ENCODE data around the gene BEGAIN.

The BEGAIN gene

DNA sequence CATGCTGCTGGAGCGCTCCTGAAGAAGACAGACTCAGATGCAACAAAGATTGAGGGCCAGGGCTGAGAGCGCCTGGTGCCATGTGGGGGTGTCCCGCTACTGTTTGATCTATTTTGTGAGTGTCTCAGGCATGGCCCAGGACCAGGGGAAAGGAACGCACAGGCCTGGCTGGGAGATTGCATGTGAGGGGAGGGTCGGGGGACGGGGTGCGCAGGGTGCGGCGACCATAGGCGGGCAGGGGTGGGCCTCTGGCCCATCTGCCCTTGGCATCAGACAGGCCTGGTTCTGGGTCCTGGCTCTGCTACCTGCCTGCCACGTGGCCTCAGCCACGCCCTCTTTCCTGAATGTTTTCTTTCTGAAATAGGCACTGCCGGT, 47.5 kb downstream of the BEGAIN start:
- H3K4me3 ChIP-seq (ENCODE audit: low read depth, low read length) = no peak overlapping the region
- no peaks in the 10 kb centered on the region for H3K27me3 ChIP-seq (ENCODE audit: control insufficient read depth, insufficient read depth, low read length)
- H3K9me3 ChIP-seq (ENCODE audit: control insufficient read depth, insufficient read depth, low read length) = no peaks in the 10 kb centered on the region
- H3K36me3 ChIP-seq (ENCODE audit: control insufficient read depth, insufficient read depth, low read length) = no peaks in the 10 kb centered on the region
- no peaks in the 10 kb centered on the region for H3K4me1 ChIP-seq (ENCODE audit: control insufficient read depth, insufficient read depth, low read length)
- H3K9ac ChIP-seq (ENCODE audit: low read depth, low read length) = no peak overlapping the region

DNA sequence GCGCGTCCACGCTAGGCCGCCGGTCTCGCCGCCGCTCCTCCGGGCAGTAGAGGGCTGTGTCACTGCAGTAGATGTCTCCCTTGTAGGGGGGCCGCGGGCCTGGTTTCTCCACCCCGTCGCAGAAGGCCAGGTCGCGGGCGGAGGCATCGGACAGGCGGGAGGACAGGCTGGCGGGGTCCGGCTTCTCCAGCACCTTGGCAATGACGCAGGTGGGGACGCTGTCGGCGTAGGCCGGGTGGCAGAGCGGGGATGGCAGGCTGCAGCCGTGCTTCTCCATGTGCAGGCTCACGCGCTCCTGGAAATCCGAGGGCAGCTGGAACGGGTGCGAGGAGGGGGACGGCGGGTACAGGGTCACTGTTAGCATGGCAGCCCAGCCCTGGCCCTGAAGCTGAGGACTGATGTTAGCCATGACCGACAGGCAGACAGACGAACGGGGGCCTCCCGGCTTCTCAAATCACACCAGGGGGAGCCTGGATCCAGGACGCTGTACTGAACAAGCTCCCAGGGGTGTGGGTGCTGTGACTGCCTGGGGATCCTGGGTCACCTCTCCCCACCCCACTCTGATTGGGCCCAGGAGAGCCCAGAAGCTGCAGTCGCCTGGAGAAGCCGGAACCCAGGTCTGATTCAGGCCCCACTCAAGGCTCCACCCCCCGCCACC, 48.1 kb downstream of the BEGAIN start:
- H3K4me1 ChIP-seq (ENCODE audit: control insufficient read depth, insufficient read depth, low read length) = no peaks in the 10 kb centered on the region
- H3K27me3 ChIP-seq (ENCODE audit: control insufficient read depth, insufficient read depth, low read length) = no peaks in the 10 kb centered on the region
- H3K4me3 ChIP-seq (ENCODE audit: low read depth, low read length) = no peak overlapping the region
- H3K36me3 ChIP-seq (ENCODE audit: control insufficient read depth, insufficient read depth, low read length) = no peaks in the 10 kb centered on the region
- no peaks in the 10 kb centered on the region for H3K9me3 ChIP-seq (ENCODE audit: control insufficient read depth, insufficient read depth, low read length)
- no peak overlapping the region for H3K9ac ChIP-seq (ENCODE audit: low read depth, low read length)

DNA sequence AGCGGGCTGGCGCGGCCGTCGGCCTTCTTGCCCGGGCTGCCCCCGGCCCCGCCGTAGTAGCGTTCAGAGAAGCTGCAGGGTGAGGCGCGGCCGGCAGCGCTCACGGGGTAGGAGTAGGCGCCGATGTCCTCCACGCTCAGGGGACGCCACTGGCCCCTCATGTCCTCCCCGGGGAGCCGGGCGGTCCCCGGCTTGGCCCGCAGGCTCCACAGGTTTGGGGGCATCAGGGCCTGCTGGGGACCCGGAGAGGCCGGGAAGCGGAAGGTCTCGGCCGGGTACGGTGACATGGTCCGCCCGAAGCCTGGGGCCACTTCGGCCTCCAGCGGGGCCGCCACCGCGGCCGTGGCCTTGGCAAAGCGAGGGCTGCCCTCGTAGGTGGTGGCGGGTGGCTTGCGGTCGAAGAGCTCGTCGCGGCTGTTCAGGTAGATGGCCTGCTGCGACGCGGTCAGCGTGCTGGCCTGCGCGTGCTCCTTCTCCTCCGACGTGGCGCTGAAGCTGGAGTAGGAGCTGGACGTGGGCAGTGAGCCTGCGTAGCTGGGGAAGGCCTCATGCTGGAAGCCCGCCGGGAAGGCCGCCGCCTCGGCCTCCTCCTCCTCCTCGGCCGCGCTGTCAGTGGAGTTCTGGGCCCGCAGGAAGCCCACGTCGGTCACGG, 48.7 kb downstream of the BEGAIN start:
- no peaks in the 10 kb centered on the region for H3K4me1 ChIP-seq (ENCODE audit: control insufficient read depth, insufficient read depth, low read length)
- no peaks in the 10 kb centered on the region for H3K9me3 ChIP-seq (ENCODE audit: control insufficient read depth, insufficient read depth, low read length)
- H3K9ac ChIP-seq (ENCODE audit: low read depth, low read length) = no peak overlapping the region
- no peak overlapping the region for H3K4me3 ChIP-seq (ENCODE audit: low read depth, low read length)
- H3K27me3 ChIP-seq (ENCODE audit: control insufficient read depth, insufficient read depth, low read length) = no peaks in the 10 kb centered on the region
- no peaks in the 10 kb centered on the region for H3K36me3 ChIP-seq (ENCODE audit: control insufficient read depth, insufficient read depth, low read length)

DNA sequence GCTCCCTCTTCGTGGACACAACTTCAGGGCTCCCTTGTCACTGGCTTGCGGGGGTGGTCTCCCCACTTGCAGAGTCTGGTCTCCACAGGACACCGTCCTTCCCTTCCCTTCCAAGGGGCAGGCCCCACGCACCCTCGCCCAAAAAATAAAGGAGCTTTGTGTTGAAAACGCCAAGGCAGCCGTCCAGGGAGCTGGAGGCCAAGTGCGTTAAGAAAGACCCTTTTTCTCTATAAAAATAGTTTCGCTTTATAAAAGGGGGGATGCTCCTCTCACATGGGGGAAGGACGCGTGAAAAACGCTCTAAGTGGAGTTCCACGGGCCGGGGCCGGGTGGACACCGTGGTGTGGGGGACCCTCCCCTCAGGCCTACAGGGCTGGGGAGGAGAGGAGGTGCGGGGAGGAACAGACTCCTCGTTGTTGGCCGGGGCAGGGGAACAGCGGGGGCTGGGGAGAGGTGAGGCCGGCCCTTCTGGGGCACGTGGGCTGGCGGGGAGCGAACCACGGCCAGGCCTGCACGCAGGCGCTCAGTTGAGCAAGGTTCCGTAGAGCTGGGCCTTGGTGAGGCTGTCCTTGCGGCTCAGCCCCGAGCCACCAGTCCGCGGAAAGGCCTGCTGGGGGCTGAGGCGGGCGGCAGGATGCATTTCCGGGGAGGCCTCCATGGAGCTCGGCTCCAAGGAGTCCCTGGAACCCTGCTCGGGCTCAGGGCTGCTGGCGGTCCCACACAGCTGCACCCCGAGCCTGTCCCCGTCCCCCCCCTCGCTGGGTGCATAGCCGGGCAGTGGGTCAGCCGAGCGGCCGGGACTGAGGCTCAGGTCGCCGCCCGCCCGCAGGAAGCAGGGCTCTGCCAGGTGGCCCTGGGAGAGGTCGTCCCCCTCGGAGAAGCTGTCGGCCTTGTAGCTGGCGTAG, 49.5 kb downstream of the BEGAIN start:
- H3K36me3 ChIP-seq (ENCODE audit: control insufficient read depth, insufficient read depth, low read length) = no peaks in the 10 kb centered on the region
- no peaks in the 10 kb centered on the region for H3K27me3 ChIP-seq (ENCODE audit: control insufficient read depth, insufficient read depth, low read length)
- H3K4me3 ChIP-seq (ENCODE audit: low read depth, low read length) = no peak overlapping the region
- no peaks in the 10 kb centered on the region for H3K9me3 ChIP-seq (ENCODE audit: control insufficient read depth, insufficient read depth, low read length)
- H3K4me1 ChIP-seq (ENCODE audit: control insufficient read depth, insufficient read depth, low read length) = no peaks in the 10 kb centered on the region
- no peak overlapping the region for H3K9ac ChIP-seq (ENCODE audit: low read depth, low read length)

DNA sequence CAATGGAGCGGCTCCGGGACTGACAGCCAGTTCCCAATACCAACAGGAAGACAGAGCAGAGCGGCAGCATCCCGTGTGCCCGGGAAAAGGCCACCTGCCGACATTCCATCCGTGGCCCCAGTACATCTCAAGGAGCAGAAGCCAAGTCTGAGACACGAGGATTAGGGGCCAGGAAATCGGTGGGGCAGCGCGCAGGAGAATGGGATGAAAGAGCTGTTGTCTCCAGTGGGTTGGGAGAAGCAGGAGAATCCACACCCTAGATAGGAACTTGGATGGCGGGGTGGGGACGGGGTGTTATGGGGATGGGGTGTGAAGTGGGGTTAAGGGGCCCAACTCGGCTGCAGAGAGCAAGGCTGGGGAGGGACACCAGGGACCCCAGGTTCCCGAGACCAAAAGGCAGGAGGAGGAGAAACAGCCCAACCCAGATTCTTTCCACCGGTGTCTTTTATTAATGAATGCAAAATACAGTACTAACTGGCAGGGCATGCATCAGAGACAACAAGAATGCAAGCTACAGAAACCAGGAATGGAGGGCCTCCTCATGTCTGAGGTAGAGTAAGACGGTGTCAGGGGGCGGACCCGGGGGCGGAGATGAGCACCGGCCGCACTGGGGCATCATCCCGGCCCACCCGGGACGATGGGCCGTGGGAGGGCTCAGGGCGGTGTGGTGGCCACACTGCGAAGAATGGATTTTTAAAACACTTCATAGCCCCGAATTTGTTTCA, 50.3 kb downstream of the BEGAIN start:
- Histone ChIP-seq H3K9ac (ENCODE audit: low read depth, low read length) (no peak overlapping the region), H3K36me3 (ENCODE audit: control insufficient read depth, insufficient read depth, low read length) (no peaks in the 10 kb centered on the region), H3K4me1 (ENCODE audit: control insufficient read depth, insufficient read depth, low read length) (no peaks in the 10 kb centered on the region), H3K27me3 (ENCODE audit: control insufficient read depth, insufficient read depth, low read length) (no peaks in the 10 kb centered on the region), H3K9me3 (ENCODE audit: control insufficient read depth, insufficient read depth, low read length) (no peaks in the 10 kb centered on the region), H3K4me3 (ENCODE audit: low read depth, low read length) (no peak overlapping the region)

DNA sequence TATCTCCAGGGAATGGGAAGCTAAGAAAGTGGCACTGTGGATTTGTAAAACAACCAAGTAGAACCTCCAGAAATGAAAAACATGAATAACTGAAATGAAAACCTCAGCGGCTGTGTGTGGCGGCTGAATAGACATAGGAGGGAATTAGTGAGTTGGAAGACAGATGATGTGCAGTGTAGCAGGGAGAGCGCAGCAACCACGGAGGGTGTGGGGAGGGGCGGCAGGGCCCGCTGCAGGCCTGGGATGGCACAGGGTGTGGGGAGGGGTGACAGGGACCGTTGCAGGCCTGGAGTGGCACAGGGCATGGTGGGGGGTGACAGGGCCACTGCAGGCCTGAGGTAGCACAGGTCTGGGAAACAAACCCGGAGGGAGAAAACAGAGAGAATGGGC, 51.1 kb downstream of the BEGAIN start:
- Histone ChIP-seq H3K4me1 (ENCODE audit: control insufficient read depth, insufficient read depth, low read length) (no peaks in the 10 kb centered on the region), H3K9me3 (ENCODE audit: control insufficient read depth, insufficient read depth, low read length) (no peaks in the 10 kb centered on the region), H3K27me3 (ENCODE audit: control insufficient read depth, insufficient read depth, low read length) (no peaks in the 10 kb centered on the region), H3K4me3 (ENCODE audit: low read depth, low read length) (no peak overlapping the region), H3K36me3 (ENCODE audit: control insufficient read depth, insufficient read depth, low read length) (no peaks in the 10 kb centered on the region), H3K9ac (ENCODE audit: low read depth, low read length) (no peak overlapping the region)

DNA sequence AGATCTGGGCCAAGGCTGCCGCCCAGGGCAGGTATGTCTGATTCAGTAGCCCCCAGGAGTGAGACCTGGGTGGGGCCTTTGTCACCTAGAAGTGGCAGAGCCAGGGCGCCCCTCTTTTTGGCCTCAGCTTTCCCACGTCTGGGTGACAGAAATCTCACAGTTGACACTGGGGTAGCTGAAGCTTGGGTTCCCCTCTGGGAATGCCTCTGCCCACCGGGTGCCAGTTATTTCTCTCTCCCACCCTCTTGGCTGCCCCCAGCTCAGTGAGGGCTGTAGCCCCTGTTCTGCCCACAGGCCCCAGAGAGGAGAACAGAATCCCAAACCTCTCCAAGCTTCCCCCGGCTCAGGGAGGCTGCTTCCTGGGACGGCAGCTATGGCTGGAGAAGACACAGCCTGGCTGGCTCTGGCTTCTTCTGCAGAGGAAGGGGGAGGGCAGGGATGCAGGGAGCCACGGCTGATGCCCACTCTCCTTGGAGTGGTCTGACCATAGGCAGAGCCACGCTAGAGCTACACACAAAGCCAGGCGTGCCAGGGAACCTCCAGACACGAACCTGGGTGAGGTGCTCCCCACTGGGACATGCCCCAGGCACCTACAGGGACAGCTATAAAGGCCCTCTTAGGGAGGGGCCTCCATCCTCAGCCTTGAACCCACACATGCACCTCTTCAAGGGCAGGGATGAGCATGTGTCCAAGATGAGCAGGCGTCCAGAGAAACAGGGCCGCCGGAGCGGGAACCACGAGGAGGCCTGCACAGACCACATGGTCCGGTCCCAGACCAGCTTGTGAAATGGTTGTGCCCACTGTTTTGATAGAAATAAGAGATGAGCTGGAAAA, 51.7 kb downstream of the BEGAIN start:
- no peak overlapping the region for H3K9ac ChIP-seq (ENCODE audit: low read depth, low read length)

DNA sequence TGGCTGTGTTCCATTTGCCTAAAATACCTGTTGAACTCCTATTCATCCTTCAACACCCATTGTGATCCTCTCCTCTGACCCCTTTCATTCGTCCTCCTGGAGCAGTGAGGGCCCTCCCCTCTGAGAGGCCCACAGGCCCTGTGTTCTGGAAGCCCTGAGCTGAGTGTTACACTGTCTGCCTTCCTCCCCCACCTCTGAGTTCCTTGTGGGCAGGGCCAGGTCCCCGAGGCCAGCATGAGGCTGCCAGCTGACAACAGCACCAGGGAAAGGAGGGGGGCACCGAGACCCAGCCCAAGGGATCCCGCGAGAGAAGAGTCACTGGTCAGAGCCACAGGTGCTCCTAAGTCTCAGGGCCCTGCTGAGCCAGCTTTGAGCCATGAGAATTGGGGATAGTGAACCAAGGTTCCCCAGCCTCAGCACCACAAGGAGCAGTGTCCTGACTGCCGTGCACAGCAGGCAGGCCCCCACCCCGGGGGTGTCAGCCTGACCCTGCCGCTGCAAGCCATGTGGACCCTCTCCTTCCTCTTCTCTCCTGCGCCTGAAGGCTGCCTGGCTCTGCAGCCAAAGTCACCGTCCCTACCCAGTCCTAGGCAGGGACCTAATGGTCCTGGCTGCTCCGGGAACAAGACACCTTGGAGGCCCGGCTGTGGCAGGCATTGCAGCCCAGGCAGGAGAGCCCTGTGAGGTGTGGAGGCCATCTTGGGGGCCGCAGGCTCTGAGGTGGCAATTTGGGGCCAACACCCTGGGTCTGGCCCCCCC, 52.5 kb downstream of the BEGAIN start:
- H3K9me3 ChIP-seq (ENCODE audit: control insufficient read depth, insufficient read depth, low read length) = no peaks in the 10 kb centered on the region
- no peaks in the 10 kb centered on the region for H3K4me1 ChIP-seq (ENCODE audit: control insufficient read depth, insufficient read depth, low read length)
- H3K27me3 ChIP-seq (ENCODE audit: control insufficient read depth, insufficient read depth, low read length) = no peaks in the 10 kb centered on the region
- H3K9ac ChIP-seq (ENCODE audit: low read depth, low read length) = no peak overlapping the region
- no peak overlapping the region for H3K4me3 ChIP-seq (ENCODE audit: low read depth, low read length)
- H3K36me3 ChIP-seq (ENCODE audit: control insufficient read depth, insufficient read depth, low read length) = no peaks in the 10 kb centered on the region

More for the DNA sequence above, 51.7 kb downstream of the BEGAIN start:
- Histone ChIP-seq H3K4me1 (ENCODE audit: control insufficient read depth, insufficient read depth, low read length) (no peaks in the 10 kb centered on the region), H3K27me3 (ENCODE audit: control insufficient read depth, insufficient read depth, low read length) (no peaks in the 10 kb centered on the region), H3K4me3 (ENCODE audit: low read depth, low read length) (no peak overlapping the region), H3K9me3 (ENCODE audit: control insufficient read depth, insufficient read depth, low read length) (no peaks in the 10 kb centered on the region), H3K36me3 (ENCODE audit: control insufficient read depth, insufficient read depth, low read length) (no peaks in the 10 kb centered on the region)

DNA sequence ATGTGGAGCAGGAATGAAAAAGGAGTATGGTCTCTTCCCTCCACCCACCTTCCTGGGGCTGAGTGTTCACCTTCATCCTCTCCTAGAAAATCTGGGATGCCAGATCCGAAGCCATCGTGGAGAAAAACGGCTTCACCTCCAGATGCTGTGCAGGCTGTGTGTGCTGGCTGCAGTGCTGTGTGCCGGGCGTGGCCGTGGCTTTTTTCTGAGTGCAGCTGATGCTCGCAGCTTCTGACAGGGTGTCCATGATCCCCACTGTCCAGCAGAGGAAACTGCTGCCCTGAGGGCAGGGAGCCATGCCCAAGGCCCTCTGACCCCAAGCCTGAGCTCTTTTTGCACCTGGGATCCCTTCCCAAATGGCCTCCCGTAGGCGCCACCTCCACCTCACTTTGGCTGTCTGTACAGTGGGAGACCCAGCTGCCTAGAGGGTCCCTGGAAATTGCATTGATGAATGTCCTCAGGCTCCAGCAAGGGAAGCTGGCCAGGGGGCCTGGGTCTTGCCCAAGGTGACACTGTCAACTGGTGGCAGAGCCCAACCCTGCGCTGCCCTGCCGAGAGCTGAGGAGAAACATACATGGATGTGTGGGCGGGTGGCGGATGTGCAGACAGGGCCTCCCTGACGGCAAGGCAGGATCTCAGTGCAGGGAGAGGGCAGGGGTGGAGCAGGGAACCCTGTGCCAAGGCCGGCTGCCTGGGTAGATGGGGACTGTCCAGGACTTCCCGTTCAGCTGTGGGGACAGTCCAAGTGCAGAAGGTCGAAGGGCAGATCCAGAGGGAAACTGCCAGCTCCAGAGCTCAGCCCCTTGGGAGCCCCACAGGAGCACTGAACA, 53.3 kb downstream of the BEGAIN start:
- H3K36me3 ChIP-seq (ENCODE audit: control insufficient read depth, insufficient read depth, low read length) = no peaks in the 10 kb centered on the region
- no peak overlapping the region for H3K4me3 ChIP-seq (ENCODE audit: low read depth, low read length)
- H3K4me1 ChIP-seq (ENCODE audit: control insufficient read depth, insufficient read depth, low read length) = no peaks in the 10 kb centered on the region
- no peaks in the 10 kb centered on the region for H3K27me3 ChIP-seq (ENCODE audit: control insufficient read depth, insufficient read depth, low read length)
- no peak overlapping the region for H3K9ac ChIP-seq (ENCODE audit: low read depth, low read length)
- no peaks in the 10 kb centered on the region for H3K9me3 ChIP-seq (ENCODE audit: control insufficient read depth, insufficient read depth, low read length)

Data from iPS-15b (cell line).